HepG2 (cell line): ENCODE data around the gene ZNF503. TPM values are rescaled to one million over a fixed set of nuclear protein-coding genes. Genes with fewer than 3 reads are reported as not detected.

Experiments
- ATF7-NPFF ChIP-seq: sonication (generic); formaldehyde crosslinking; IDR thresholded peaks from 2 replicates; pipeline ENCODE4 v1.8.1; 2023; ENCODE audit warnings: mild to moderate bottlenecking, low read depth, missing genetic modification reagents, moderate library complexity
- CC2D1A ChIP-seq: sonication (generic); formaldehyde crosslinking; IDR thresholded peaks from 2 replicates; pipeline ENCODE4 v1.8.1; 2023; ENCODE audit warnings: mild to moderate bottlenecking, missing genetic modification reagents
- NR3C1 ChIP-seq: sonication (generic); formaldehyde crosslinking; IDR thresholded peaks from 2 replicates; pipeline ENCODE4 v1.4.0; 2020; ENCODE audit warnings: missing genetic modification reagents
- PHF21A ChIP-seq: sonication (generic); formaldehyde crosslinking; IDR thresholded peaks from 2 replicates; pipeline ENCODE4 v1.5.0; 2020; ENCODE audit warnings: mild to moderate bottlenecking, missing genetic modification reagents
- ZFYVE20 ChIP-seq: sonication (generic); formaldehyde crosslinking; IDR thresholded peaks from 2 replicates; pipeline ENCODE4 v1.8.0; 2023; ENCODE audit warnings: low read depth, mild to moderate bottlenecking, moderate library complexity, missing genetic modification reagents, borderline replicate concordance
- ZNF326 ChIP-seq: sonication (generic); formaldehyde crosslinking; IDR thresholded peaks from 2 replicates; pipeline ENCODE4 v1.4.0; 2020; ENCODE audit warnings: missing genetic modification reagents, borderline replicate concordance
- ZNF484 ChIP-seq: sonication (generic); formaldehyde crosslinking; IDR thresholded peaks from 2 replicates; pipeline ENCODE4 v1.5.1; 2020; ENCODE audit warnings: mild to moderate bottlenecking, low read depth, missing genetic modification reagents, borderline replicate concordance
- ZNF570 ChIP-seq: sonication (generic); formaldehyde crosslinking; IDR thresholded peaks from 2 replicates; pipeline ENCODE4 v1.4.0; 2020; ENCODE audit warnings: mild to moderate bottlenecking, missing genetic modification reagents, borderline replicate concordance
- ZNF777 ChIP-seq: sonication (generic); formaldehyde crosslinking; IDR thresholded peaks from 2 replicates; pipeline ENCODE4 v1.4.0; 2020; ENCODE audit warnings: missing genetic modification reagents
- polyA plus RNA-seq, 8 experiments: library from polyadenylated mRNA; depleted of rRNA in 3 of 8; stranded (reverse) in 7 of 8; unstranded in 1 of 8; fragments of >200 nt; fragmentation: Illumina TruSeq in 4 of 8; extraction: Trizol in 4 of 8; gene quantifications; 2 replicates each; pipeline versions ENCODE4 v1.2.1 to v1.2.3, GENCODE V29; 2011 to 2016; ENCODE audit warnings: low read depth in 4 of 8, missing spikeins in 1 of 8, mixed read lengths in 1 of 8; ENCODE audit not compliant: insufficient read depth in 1 of 8
- total RNA-seq, 5 experiments: library from RNA; depleted of rRNA; stranded (reverse); fragments of >200 nt; fragmentation: Illumina TruSeq; extraction: Trizol; gene quantifications; 2 replicates each; pipeline ENCODE4 v1.2.3, GENCODE V29; 2016; ENCODE audit warnings: low read depth in 1 of 5
- TF ChIP-seq, protein P1 (sequence below), 2 experiments: sonication (generic) in 1 of 2; formaldehyde crosslinking in 1 of 2; IDR thresholded peaks; 2 replicates each; pipeline versions ENCODE4 v1.6.1 to v1.9.0; 2014 to 2022; ENCODE audit warnings: antibody characterized with exemption in 1 of 2, borderline replicate concordance in 1 of 2, inconsistent platforms in 1 of 2, low read depth in 1 of 2, missing genetic modification reagents in 1 of 2
- TF ChIP-seq, protein P2 (sequence below): sonication (generic); formaldehyde crosslinking; IDR thresholded peaks from 2 replicates; pipeline ENCODE4 v1.9.0; 2021; ENCODE audit warnings: missing genetic modification reagents, borderline replicate concordance
- TF ChIP-seq, protein P3 (sequence below): sonication (generic); formaldehyde crosslinking; conservative IDR thresholded peaks from 2 replicates; pipeline ENCODE4 v1.8.1; 2023; ENCODE audit warnings: missing genetic modification reagents
- TF ChIP-seq, protein P4 (sequence below): sonication (generic); formaldehyde crosslinking; IDR thresholded peaks from 2 replicates; pipeline ENCODE4 v1.4.0; 2020; ENCODE audit warnings: missing genetic modification reagents, borderline replicate concordance

Gene ZNF503
- total and polyA plus RNA-seq, 2 of the 13 experiments (the other 11 are each of a cell fraction or from before 2014, with no cell fraction given), result 2.7 to 8.3 TPM

DNA sequence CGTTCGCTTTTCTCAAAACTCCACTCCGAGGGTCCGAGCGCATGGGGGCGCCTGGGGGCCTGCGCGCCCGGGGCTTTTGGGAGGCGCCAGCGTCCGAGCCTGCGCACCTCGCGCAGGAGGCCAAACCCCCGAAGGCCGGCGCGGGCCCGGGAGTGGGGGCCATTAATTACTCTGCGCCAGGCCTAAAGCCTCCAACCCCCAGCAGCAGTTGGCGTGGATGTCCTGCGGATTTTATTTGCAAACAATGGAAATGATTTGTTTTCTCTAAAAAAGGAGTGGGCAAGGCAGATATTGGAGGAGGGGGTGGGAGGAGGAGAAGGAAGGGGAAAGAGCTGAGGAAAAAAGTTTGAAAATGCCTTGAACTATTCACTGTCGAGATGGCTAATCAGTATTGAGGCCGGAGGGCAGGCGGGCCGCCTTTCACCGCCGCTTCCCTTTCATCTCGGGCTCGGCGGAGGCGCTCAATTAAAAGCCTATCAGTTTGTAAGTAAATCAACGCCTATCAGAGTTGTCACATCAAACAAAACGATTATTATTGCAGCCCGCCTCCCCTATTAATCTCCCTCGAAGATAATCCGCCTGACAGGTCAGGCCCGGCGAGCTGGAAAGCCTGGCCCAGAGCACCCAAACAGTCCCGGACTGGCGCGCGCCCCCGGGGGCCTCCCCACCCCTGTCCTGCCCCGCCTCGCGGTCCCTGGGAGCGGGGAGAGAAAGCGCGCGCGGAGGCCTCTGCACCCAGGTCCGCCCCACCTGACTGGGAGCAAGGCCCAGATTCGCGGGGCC, 3.4 kb upstream of the ZNF503 start (continued):
- no peak for TF ChIP-seq ZFYVE20
- TF ChIP-seq CC2D1A, result 0 out of 2 replicates have a peak, but pooled peaks have one; percentile 46
- TF ChIP-seq PHF21A (CRISPR knock-in tag), result peak; percentile 89
- TF ChIP-seq ATF7-NPFF (CRISPR knock-in tag), result 0 out of 2 replicates have a peak, but pooled peaks have one; percentile 51
- no peak; the same call in 1 of the 2 replicates for TF ChIP-seq NR3C1 (CRISPR knock-in tag)
- TF ChIP-seq, protein P1, sequence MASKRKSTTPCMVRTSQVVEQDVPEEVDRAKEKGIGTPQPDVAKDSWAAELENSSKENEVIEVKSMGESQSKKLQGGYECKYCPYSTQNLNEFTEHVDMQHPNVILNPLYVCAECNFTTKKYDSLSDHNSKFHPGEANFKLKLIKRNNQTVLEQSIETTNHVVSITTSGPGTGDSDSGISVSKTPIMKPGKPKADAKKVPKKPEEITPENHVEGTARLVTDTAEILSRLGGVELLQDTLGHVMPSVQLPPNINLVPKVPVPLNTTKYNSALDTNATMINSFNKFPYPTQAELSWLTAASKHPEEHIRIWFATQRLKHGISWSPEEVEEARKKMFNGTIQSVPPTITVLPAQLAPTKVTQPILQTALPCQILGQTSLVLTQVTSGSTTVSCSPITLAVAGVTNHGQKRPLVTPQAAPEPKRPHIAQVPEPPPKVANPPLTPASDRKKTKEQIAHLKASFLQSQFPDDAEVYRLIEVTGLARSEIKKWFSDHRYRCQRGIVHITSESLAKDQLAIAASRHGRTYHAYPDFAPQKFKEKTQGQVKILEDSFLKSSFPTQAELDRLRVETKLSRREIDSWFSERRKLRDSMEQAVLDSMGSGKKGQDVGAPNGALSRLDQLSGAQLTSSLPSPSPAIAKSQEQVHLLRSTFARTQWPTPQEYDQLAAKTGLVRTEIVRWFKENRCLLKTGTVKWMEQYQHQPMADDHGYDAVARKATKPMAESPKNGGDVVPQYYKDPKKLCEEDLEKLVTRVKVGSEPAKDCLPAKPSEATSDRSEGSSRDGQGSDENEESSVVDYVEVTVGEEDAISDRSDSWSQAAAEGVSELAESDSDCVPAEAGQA (IDR thresholded peaks at IDR 0.05; ENCODE audit: low read depth), result no peak
- TF ChIP-seq, protein P1 (CRISPR knock-in tag; IDR thresholded peaks at IDR 0.05; ENCODE audit: borderline replicate concordance), result peak; percentile 86; the same call in 1 of the 2 replicates
- TF ChIP-seq, protein P2, sequence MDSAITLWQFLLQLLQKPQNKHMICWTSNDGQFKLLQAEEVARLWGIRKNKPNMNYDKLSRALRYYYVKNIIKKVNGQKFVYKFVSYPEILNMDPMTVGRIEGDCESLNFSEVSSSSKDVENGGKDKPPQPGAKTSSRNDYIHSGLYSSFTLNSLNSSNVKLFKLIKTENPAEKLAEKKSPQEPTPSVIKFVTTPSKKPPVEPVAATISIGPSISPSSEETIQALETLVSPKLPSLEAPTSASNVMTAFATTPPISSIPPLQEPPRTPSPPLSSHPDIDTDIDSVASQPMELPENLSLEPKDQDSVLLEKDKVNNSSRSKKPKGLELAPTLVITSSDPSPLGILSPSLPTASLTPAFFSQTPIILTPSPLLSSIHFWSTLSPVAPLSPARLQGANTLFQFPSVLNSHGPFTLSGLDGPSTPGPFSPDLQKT, result no peak
- 0 out of 2 replicates have a peak, but pooled peaks have one; percentile 55 for TF ChIP-seq ZNF570 (CRISPR knock-in tag)
- TF ChIP-seq ZNF484 (CRISPR knock-in tag), result no peak
- TF ChIP-seq, protein P3, sequence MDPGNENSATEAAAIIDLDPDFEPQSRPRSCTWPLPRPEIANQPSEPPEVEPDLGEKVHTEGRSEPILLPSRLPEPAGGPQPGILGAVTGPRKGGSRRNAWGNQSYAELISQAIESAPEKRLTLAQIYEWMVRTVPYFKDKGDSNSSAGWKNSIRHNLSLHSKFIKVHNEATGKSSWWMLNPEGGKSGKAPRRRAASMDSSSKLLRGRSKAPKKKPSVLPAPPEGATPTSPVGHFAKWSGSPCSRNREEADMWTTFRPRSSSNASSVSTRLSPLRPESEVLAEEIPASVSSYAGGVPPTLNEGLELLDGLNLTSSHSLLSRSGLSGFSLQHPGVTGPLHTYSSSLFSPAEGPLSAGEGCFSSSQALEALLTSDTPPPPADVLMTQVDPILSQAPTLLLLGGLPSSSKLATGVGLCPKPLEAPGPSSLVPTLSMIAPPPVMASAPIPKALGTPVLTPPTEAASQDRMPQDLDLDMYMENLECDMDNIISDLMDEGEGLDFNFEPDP (CRISPR knock-in tag), result no peak
- peak; percentile 9; the same call in 1 of the 2 replicates for TF ChIP-seq ZNF777 (CRISPR knock-in tag)
- TF ChIP-seq, protein P4, sequence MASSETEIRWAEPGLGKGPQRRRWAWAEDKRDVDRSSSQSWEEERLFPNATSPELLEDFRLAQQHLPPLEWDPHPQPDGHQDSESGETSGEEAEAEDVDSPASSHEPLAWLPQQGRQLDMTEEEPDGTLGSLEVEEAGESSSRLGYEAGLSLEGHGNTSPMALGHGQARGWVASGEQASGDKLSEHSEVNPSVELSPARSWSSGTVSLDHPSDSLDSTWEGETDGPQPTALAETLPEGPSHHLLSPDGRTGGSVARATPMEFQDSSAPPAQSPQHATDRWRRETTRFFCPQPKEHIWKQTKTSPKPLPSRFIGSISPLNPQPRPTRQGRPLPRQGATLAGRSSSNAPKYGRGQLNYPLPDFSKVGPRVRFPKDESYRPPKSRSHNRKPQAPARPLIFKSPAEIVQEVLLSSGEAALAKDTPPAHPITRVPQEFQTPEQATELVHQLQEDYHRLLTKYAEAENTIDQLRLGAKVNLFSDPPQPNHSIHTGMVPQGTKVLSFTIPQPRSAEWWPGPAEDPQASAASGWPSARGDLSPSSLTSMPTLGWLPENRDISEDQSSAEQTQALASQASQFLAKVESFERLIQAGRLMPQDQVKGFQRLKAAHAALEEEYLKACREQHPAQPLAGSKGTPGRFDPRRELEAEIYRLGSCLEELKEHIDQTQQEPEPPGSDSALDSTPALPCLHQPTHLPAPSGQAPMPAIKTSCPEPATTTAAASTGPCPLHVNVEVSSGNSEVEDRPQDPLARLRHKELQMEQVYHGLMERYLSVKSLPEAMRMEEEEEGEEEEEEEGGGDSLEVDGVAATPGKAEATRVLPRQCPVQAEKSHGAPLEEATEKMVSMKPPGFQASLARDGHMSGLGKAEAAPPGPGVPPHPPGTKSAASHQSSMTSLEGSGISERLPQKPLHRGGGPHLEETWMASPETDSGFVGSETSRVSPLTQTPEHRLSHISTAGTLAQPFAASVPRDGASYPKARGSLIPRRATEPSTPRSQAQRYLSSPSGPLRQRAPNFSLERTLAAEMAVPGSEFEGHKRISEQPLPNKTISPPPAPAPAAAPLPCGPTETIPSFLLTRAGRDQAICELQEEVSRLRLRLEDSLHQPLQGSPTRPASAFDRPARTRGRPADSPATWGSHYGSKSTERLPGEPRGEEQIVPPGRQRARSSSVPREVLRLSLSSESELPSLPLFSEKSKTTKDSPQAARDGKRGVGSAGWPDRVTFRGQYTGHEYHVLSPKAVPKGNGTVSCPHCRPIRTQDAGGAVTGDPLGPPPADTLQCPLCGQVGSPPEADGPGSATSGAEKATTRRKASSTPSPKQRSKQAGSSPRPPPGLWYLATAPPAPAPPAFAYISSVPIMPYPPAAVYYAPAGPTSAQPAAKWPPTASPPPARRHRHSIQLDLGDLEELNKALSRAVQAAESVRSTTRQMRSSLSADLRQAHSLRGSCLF (CRISPR knock-in tag), result peak; percentile 84
- no peak for TF ChIP-seq ZNF326
